Measurements from ENCODE around the gene FAM117A.
A peak's percentile ranks its signal among the peaks of the same experiment; 100 is the strongest.

DNA sequence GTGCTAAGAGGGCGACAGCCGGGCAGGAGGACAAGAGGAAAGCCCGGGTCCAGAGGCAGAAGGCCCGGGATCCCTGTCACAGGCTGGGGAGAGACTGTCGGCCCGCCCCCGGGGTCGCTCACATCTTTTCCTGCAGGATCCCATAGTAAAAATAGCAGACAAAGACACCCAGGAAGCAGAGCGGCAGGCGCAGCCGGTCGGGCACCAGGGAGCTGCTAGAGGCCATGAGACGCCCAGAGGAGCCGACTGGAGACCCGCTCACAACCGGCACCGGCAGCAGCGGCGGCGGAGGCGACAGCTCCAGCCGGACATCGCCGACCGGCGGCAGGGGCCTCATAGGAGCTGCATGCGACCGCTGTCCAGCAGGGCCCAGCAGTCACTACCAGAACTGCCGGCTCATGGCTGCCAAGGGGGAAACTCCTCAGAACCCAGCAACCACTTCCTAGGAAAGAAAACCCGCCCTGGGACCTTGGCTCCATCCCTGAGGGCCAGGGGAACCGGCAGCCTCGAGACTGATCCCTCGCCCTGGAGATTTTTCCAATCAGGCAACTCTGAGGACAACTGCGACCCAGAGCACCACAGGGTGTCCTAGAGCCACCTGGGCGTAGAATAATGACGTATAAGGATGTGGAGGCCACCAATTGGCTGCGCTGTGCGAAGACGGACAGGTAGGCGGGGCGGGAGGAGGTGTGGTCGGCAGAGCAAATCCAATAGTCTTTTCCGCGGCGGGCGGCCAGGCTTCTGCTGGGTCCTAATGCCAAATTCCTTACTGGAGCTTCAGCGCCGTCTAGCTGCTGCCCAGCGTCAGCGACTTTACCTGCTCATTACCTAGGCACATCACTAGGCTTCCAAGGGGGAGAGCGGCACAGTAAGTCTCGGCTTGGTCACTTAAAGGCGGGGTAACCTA is 56.1 kb downstream of the FAM117A start, which contains the start of gene SLC35B1:
- TF ChIP-seq, protein P1, sequence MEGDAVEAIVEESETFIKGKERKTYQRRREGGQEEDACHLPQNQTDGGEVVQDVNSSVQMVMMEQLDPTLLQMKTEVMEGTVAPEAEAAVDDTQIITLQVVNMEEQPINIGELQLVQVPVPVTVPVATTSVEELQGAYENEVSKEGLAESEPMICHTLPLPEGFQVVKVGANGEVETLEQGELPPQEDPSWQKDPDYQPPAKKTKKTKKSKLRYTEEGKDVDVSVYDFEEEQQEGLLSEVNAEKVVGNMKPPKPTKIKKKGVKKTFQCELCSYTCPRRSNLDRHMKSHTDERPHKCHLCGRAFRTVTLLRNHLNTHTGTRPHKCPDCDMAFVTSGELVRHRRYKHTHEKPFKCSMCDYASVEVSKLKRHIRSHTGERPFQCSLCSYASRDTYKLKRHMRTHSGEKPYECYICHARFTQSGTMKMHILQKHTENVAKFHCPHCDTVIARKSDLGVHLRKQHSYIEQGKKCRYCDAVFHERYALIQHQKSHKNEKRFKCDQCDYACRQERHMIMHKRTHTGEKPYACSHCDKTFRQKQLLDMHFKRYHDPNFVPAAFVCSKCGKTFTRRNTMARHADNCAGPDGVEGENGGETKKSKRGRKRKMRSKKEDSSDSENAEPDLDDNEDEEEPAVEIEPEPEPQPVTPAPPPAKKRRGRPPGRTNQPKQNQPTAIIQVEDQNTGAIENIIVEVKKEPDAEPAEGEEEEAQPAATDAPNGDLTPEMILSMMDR (IDR thresholded peaks at IDR 0.05), result peak; percentile 67 to 86 (median 83)
- peak in 3 of 4 donors; percentile 40 to 57 (median 52) for TF ChIP-seq POLR2A (IDR thresholded peaks at IDR 0.05)
